GM12878 (cell line): ENCODE data around the gene SSBP2. TPM values are rescaled to one million over a fixed set of nuclear protein-coding genes. Genes with fewer than 3 reads are reported as not detected.

Source experiments
- ATAC-seq: fragments of 200-7000 bp; cut with Tn5 transposase; 3 replicates; pipeline ENCODE4 v1.9.1; 2020; ENCODE audit warnings: mild to moderate bottlenecking, moderate library complexity
- BruUV-seq: library from RNA; stranded (reverse); fragments of 400-500 nt; replicated peaks from 2 replicates; lab custom pipeline; 2021; lab: Mats Ljungman, UMichigan
- CTCF ChIA-PET: fragments of 300-600 bp; sonication (Branson Sonifier 250); formaldehyde crosslinking; extraction: SDS; loops from one replicate; lab custom pipeline; 2021; ENCODE audit warnings: inconsistent platforms; lab: Yijun Ruan, JAX
- POLR2A ChIA-PET: fragments of 350-600 bp; formaldehyde crosslinking; extraction: SDS; loops from one replicate; lab custom pipeline; 2021; ENCODE audit warnings: inconsistent platforms; lab: Charles Lee
- RAD21 ChIA-PET: fragments of 300-600 bp; sonication (Branson Sonifier 250); formaldehyde crosslinking; loops from one replicate; lab custom pipeline; 2023; ENCODE audit warnings: antibody characterized with exemption; ENCODE audit not compliant: unreplicated experiment; lab: Charles Lee
- SMC1A ChIA-PET: fragments of 300-600 bp; sonication (Branson Sonifier 250); formaldehyde crosslinking; loops from one replicate; lab custom pipeline; 2023; ENCODE audit not compliant: unreplicated experiment, uncharacterized antibody; lab: Charles Lee
- DNase-seq: peaks from one replicate; pipeline ENCODE4 v3.0.0-alpha.2; 2011; ENCODE audit warnings: low read depth, low spot score
- FAIRE-seq: peaks from 3 replicates; lab custom pipeline; 2011; peaks lifted over from hg19 to GRCh38; lab: Jason Lieb, UNC
- H2AFZ ChIP-seq: 2 replicates; pipeline ENCODE4 v1.6.0; 2011; ENCODE audit warnings: low read depth, low read length, control low read depth; ENCODE audit not compliant: control insufficient read depth
- H3K27ac ChIP-seq: 2 replicates; pipeline ENCODE4 v1.5.1; 2011; ENCODE audit warnings: control low read depth; ENCODE audit not compliant: control insufficient read depth, insufficient read depth
- H3K27me3 ChIP-seq, 2 experiments: replicated peaks in 1 of 2; 2 replicates each; pipeline versions ENCODE4 v1.6.0 to v1.6.1; 2011; ENCODE audit warnings: low read length in 1 of 2; ENCODE audit not compliant: control insufficient read depth in 2 of 2, insufficient read depth in 2 of 2
- H3K36me3 ChIP-seq, 2 experiments: 2 replicates each; pipeline ENCODE4 v1.5.1; 2011; ENCODE audit warnings: low read length in 1 of 2; ENCODE audit not compliant: control insufficient read depth in 2 of 2, insufficient read depth in 2 of 2
- H3K4me1 ChIP-seq: 2 replicates; pipeline ENCODE4 v1.6.1; 2011; ENCODE audit warnings: mild to moderate bottlenecking, low read length, moderate library complexity, mixed read lengths; ENCODE audit not compliant: control insufficient read depth, insufficient read depth
- H3K4me2 ChIP-seq: 2 replicates; pipeline ENCODE4 v1.6.0; 2011; ENCODE audit warnings: control low read depth; ENCODE audit not compliant: control insufficient read depth, insufficient read depth
- H3K4me3 ChIP-seq: fragments of 200-600 bp; sonication (generic); 2 replicates; pipeline ENCODE4 v1.5.1; 2016
- H3K79me2 ChIP-seq: 2 replicates; pipeline ENCODE4 v1.6.0; 2011; ENCODE audit warnings: low read length; ENCODE audit not compliant: control insufficient read depth, insufficient read depth
- H3K9ac ChIP-seq: 2 replicates; pipeline ENCODE4 v1.8.0; 2011; ENCODE audit warnings: low read length, control low read depth, mixed read lengths; ENCODE audit not compliant: control insufficient read depth, insufficient read depth
- H3K9me3 ChIP-seq: replicated peaks from 3 replicates; pipeline ENCODE4 v1.5.1; 2011; ENCODE audit warnings: mild to moderate bottlenecking, low read length; ENCODE audit not compliant: control insufficient read depth, insufficient read depth
- H4K20me1 ChIP-seq: 2 replicates; pipeline ENCODE4 v1.6.0; 2011; ENCODE audit not compliant: control insufficient read depth, insufficient read depth
- ATF7 ChIP-seq: fragments of 450-650 bp; IDR thresholded peaks from 2 replicates; pipeline ENCODE4 v1.6.1; 2016; ENCODE audit warnings: low read depth, mild to moderate bottlenecking
- ETV6 ChIP-seq, 2 experiments: fragments of 450-650 bp in 1 of 2; IDR thresholded peaks in 1 of 2; conservative IDR thresholded peaks in 1 of 2; 2 replicates each; pipeline ENCODE4 v1.6.1; 2014; ENCODE audit warnings: antibody characterized with exemption in 1 of 2, borderline replicate concordance in 1 of 2, low read depth in 1 of 2, mild to moderate bottlenecking in 1 of 2, moderate library complexity in 1 of 2
- FOXM1 ChIP-seq: IDR thresholded peaks from 2 replicates; pipeline ENCODE4 v1.6.1; 2012; ENCODE audit warnings: low read depth, mild to moderate bottlenecking, inconsistent platforms, low read length, moderate library complexity
- HDAC2 ChIP-seq: fragments of 200-600 bp; sonication (generic); IDR thresholded peaks from 2 replicates; pipeline ENCODE4 v1.6.1; 2017
- JUNB ChIP-seq: IDR thresholded peaks from 2 replicates; pipeline ENCODE4 v1.6.1; 2016; ENCODE audit warnings: antibody characterized with exemption, mild to moderate bottlenecking
- NFYB ChIP-seq: IDR thresholded peaks from 2 replicates; pipeline ENCODE4 v1.6.1; 2011; ENCODE audit warnings: low read depth, mild to moderate bottlenecking, low read length, improper control_type of control experiment, moderate library complexity; ENCODE audit not compliant: insufficient read depth
- PML ChIP-seq: IDR thresholded peaks from 2 replicates; pipeline ENCODE4 v1.6.1; 2012; ENCODE audit warnings: low read length, inconsistent platforms
- RELA ChIP-seq: fragments of 450-650 bp; IDR thresholded peaks from 2 replicates; pipeline ENCODE4 v1.8.0; 2014; ENCODE audit warnings: borderline replicate concordance; ENCODE audit not compliant: partially characterized antibody
- SIX5 ChIP-seq: IDR thresholded peaks from 2 replicates; pipeline ENCODE4 v1.6.1; 2011; ENCODE audit warnings: mild to moderate bottlenecking, low read depth, low read length, moderate library complexity; ENCODE audit not compliant: severe bottlenecking
- SMAD1 ChIP-seq: fragments of 450-650 bp; IDR thresholded peaks from 2 replicates; pipeline ENCODE4 v1.6.1; 2018; ENCODE audit warnings: mild to moderate bottlenecking, low read depth; ENCODE audit not compliant: partially characterized antibody
- TAF1 ChIP-seq: IDR thresholded peaks from 2 replicates; pipeline ENCODE4 v1.6.1; 2011; ENCODE audit warnings: mild to moderate bottlenecking, low read depth, low read length, borderline replicate concordance
- WGBS: methylation state at CpG from one replicate; pipeline ENCODE4 v1.1.6; 2016; ENCODE audit warnings: low lambda C conversion rate; ENCODE audit not compliant: insufficient replicate concordance, insufficient coverage; ENCODE audit errors: missing lambda C conversion rate; 5-methylcytosine and 5-hydroxymethylcytosine counted together
- in situ Hi-C: fragments of 300-500 bp; cut with MboI; formaldehyde crosslinking; loops from 9 replicates; pipeline ENCODE4 v1.14.3; 2018; ENCODE audit warnings: mixed read lengths
- intact Hi-C: fragments of 100-400 bp; cut with micrococcal nuclease; formaldehyde crosslinking; loops from one replicate; pipeline ENCODE4 v1.14.2; 2022; ENCODE audit not compliant: unreplicated experiment
- polyA plus RNA-seq, 11 experiments: library from polyadenylated mRNA; depleted of rRNA in 4 of 11; unstranded in 6 of 11; stranded (reverse) in 5 of 11; fragments of >200 nt; fragmentation: Nextera tagmentation in 4 of 11; fragmentation: Illumina TruSeq in 1 of 11; extraction: Ambion mirVana in 4 of 11; extraction: Trizol in 1 of 11; gene quantifications; 1 replicate in 1 of 11; 2 replicates in 10 of 11; pipeline versions ENCODE4 v1.2.1 to v1.2.3, GENCODE V29; 2011 to 2016; ENCODE audit warnings: inconsistent platforms in 2 of 11, missing spikeins in 2 of 11, low read depth in 1 of 11
- total RNA-seq, 4 experiments: library from RNA; depleted of rRNA in 3 of 4; stranded (reverse); fragments of >200 nt in 3 of 4; fragmentation: Illumina TruSeq in 1 of 4; extraction: Trizol in 1 of 4; gene quantifications; 2 replicates each; pipeline versions ENCODE4 v1.2.1 to v1.2.3, GENCODE V29; 2013 to 2021

Gene SSBP2
- total and polyA plus RNA-seq, 10 of the 15 experiments (the other 5 are each of a cell fraction or from before 2014, with no cell fraction given), result 52.2 to 132 (median 110) TPM

- BruUV-seq, result no TSS peak
- TF ChIP-seq PML (no peak), SMAD1 (no peak), TAF1 (no peak), SIX5 (no peak), HDAC2 (no peak), RELA (no peak), NFYB (no peak), FOXM1 (no peak)
- H3K4me3 ChIP-seq, result no peak overlapping the region
- POLR2A ChIA-PET, result no interaction called here
- no peaks in the 10 kb centered on the region for H3K4me1 ChIP-seq
- H2AFZ ChIP-seq, result no peak overlapping the region
- ATAC-seq, result no peak
- FAIRE-seq, result no peak
- no peak overlapping the region for H3K9ac ChIP-seq
- intact Hi-C loops, result no loop called here
- RAD21 ChIA-PET, result no interaction called here
- no peaks in the 10 kb centered on the region for H3K9me3 ChIP-seq
- no peak for DNase-seq
- SMC1A ChIA-PET, result interaction anchor here (1.8 kb wide), 1 partner anchor 10 kb away, joined by 5 read pairs; no protein-coding TSS in a partner anchor
- no peaks in the 10 kb centered on the region for H3K27me3 ChIP-seq
- no peaks in the 10 kb centered on the region for H4K20me1 ChIP-seq
- in situ Hi-C loops, result no loop called here
- no peaks in the 10 kb centered on the region for H3K36me3 ChIP-seq
- no peak overlapping the region for H3K4me2 ChIP-seq
- no peaks in the 10 kb centered on the region for H3K79me2 ChIP-seq
- CTCF ChIA-PET, result no interaction called here
- no peak overlapping the region for H3K27ac ChIP-seq
Measured at GRCh38 chr5:81370912-81371311, 380.0 kb downstream of the SSBP2 start.

- no peak overlapping the region for H2AFZ ChIP-seq
- no peaks in the 10 kb centered on the region for H3K36me3 ChIP-seq
- H3K27ac ChIP-seq, result no peak overlapping the region
- no peaks in the 10 kb centered on the region; a peak in 1 of 4 replicates for H3K27me3 ChIP-seq
- WGBS, result 86% methylated on average over 5 of the region's 5 CpGs
- ChIA-PET CTCF (interaction anchor here (1.4 kb wide), 1 partner anchor 23 kb away, joined by 3 read pairs; no protein-coding TSS in a partner anchor), SMC1A (interaction anchor here (0.5 kb wide), 1 partner anchor 925 kb away, joined by 3 read pairs; no protein-coding TSS in a partner anchor), RAD21 (no interaction called here), POLR2A (no interaction called here)
- no peaks in the 10 kb centered on the region for H4K20me1 ChIP-seq
- H3K9ac ChIP-seq, result no peak overlapping the region
- DNase-seq, result no peak
- in situ Hi-C loops, result no loop called here
- no peak for TF ChIP-seq ATF7
- no peak for TF ChIP-seq JUNB
- no peak for TF ChIP-seq ETV6 (conservative IDR thresholded peaks at IDR 0.05 in 1 of 2, IDR thresholded peaks at IDR 0.05 in 1 of 2; ENCODE audit: borderline replicate concordance in 1 of 2, low read depth in 1 of 2)
- H3K4me2 ChIP-seq, result no peak overlapping the region
- intact Hi-C loops, result no loop called here
- ATAC-seq, result no peak
- FAIRE-seq, result no peak
- H3K9me3 ChIP-seq, result no peaks in the 10 kb centered on the region
- H3K79me2 ChIP-seq, result no peaks in the 10 kb centered on the region
- no peak overlapping the region for H3K4me3 ChIP-seq
- no TSS peak for BruUV-seq
- H3K4me1 ChIP-seq, result no peaks in the 10 kb centered on the region
Measured at GRCh38 chr5:81365541-81365940, 385.4 kb downstream of the SSBP2 start.
